Naive B cell (primary cell): ENCODE results near the gene MOB1B. TPM values are rescaled to one million over a fixed set of nuclear protein-coding genes. Genes with fewer than 3 reads are reported as not detected.
A peak's percentile ranks its signal among the peaks of the same experiment; 100 is the strongest.
"Not testable (repeated sequence)": the region's sequence is repeated elsewhere in the genome, so short reads cannot be mapped to it uniquely, and the experiment has no call there.

Source experiments
- ATAC-seq, 2 donors: fragments of 150-1000 bp; cut with Tn5 transposase; 2 replicates each; pipeline ENCODE4 v1.10.0; 2021; ENCODE audit warnings: low read depth in 2 of 2, mild to moderate bottlenecking in 2 of 2, moderate library complexity in 2 of 2
- DNase-seq: peaks from one replicate; pipeline ENCODE4 v3.0.0; 2022
- H3K27ac Mint-ChIP-seq, 6 donors: one replicate each; pipeline ENCODE4 v1.8.0; 2020 to 2022; ENCODE audit warnings: mild to moderate bottlenecking in 6 of 6, mixed read lengths in 6 of 6, moderate library complexity in 5 of 6, inconsistent platforms in 2 of 6
- H3K27me3 Mint-ChIP-seq, 3 donors: one replicate each; pipeline ENCODE4 v1.8.0; 2021 to 2022; ENCODE audit warnings: mixed read lengths in 3 of 3, mild to moderate bottlenecking in 1 of 3
- H3K36me3 Mint-ChIP-seq, 2 donors: one replicate each; pipeline ENCODE4 v1.8.0; 2020 to 2022; ENCODE audit warnings: mixed read lengths in 2 of 2, inconsistent platforms in 1 of 2, mild to moderate bottlenecking in 1 of 2
- H3K4me1 Mint-ChIP-seq, 3 donors: one replicate each; pipeline ENCODE4 v1.8.0; 2020 to 2022; ENCODE audit warnings: mixed read lengths in 3 of 3, inconsistent platforms in 1 of 3, mild to moderate bottlenecking in 1 of 3, moderate library complexity in 1 of 3
- H3K4me3 Mint-ChIP-seq, 8 donors: one replicate each; pipeline ENCODE4 v1.8.0; 2020 to 2022; ENCODE audit warnings: mild to moderate bottlenecking in 8 of 8, mixed read lengths in 8 of 8, moderate library complexity in 8 of 8, inconsistent platforms in 2 of 8
- H3K9me3 Mint-ChIP-seq, 7 donors: one replicate each; pipeline ENCODE4 v1.8.0; 2020 to 2022; ENCODE audit warnings: mixed read lengths in 7 of 7, mild to moderate bottlenecking in 5 of 7, inconsistent platforms in 2 of 7, moderate library complexity in 1 of 7
- polyA plus RNA-seq, 6 donors: library from polyadenylated mRNA; unstranded; fragments of 300-500 nt; fragmentation: Illumina TruSeq; gene quantifications; one replicate each; pipeline ENCODE4 v1.2.3, GENCODE V29; 2021; ENCODE audit warnings: low read depth in 6 of 6

Gene MOB1B
- polyA plus RNA-seq, 6 donors from 2014 or later = 0.91 to 2.1 (median 1.2) TPM

DNA sequence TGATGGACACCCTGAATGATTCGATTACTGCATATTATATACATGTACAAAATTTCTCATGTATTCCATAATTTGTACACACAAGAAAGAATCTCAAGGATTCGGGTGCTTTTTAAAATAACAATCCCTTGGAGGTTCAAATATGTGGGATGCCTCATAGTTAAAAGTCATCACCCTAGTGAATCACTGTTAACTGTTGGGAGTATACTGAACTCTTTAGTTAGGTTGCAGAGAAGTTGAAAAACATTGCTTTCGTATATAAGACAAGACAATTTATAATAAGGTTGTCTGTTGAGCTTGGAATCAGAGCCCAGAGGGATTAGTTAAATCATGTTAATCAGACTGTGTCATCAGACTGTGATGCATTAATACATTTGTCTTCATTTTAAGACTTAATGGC is 106.9 kb downstream of the MOB1B start:
- DNase-seq (no peak), ATAC-seq (no peak)
- Mint-ChIP-seq H3K27ac (peak overlapping the region in 4 of 6 donors; percentile 40 to 98 (median 88)), H3K27me3 (no peaks in the 10 kb centered on the region), H3K36me3 (peaks cover 0 to 7% of the 10 kb centered on the region in 2 donors), H3K9me3 (no peaks in the 10 kb centered on the region), H3K4me1 (peaks cover 32 to 66% (median 65%) of the 10 kb centered on the region in 3 donors), H3K4me3 (no peak overlapping the region)

DNA sequence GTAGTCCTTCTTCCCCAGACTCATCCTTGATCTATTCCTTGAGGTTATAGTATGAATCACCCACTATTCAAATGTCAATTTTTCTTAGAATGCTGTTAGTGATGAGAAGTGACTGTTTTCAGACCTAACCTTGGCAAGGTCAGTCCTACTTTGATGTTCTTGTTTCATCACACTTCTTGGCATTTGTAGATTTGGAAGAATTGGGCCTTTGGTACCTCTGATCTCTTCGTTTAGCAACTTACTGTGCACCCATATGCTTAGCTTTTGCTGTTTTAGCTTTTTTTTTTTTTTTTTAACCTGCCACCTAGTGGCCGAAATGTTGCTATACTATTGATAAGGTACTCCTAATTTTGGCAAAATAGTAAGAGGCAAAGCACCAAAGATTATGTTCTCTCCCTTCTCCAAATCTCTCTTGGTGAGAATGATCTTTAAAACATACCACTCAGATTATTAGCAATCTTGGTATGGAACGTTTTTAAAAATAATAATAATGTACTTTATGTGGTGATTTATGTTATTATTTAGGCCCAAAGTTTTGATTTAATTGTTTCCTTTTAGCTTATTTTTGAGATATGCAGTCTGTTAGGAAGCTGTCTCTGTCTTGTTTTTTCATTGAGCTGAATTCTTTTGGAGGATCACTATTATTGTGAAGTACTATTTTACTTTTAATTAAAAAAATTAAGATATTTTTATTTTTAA is 107.9 kb downstream of the MOB1B start:
- Mint-ChIP-seq H3K9me3 (no peaks in the 10 kb centered on the region), H3K27me3 (no peaks in the 10 kb centered on the region), H3K27ac (peak overlapping the region; percentile 17 to 89 (median 76)), H3K4me1 (peaks cover 33 to 63% (median 58%) of the 10 kb centered on the region in 3 donors), H3K4me3 (peak overlapping the region in 3 of 8 donors; percentile 5 to 51 (median 13)), H3K36me3 (peaks cover 0 to 7% of the 10 kb centered on the region in 2 donors)
- ATAC-seq = peak; percentile 29 to 44
- DNase-seq = peak; percentile 39

DNA sequence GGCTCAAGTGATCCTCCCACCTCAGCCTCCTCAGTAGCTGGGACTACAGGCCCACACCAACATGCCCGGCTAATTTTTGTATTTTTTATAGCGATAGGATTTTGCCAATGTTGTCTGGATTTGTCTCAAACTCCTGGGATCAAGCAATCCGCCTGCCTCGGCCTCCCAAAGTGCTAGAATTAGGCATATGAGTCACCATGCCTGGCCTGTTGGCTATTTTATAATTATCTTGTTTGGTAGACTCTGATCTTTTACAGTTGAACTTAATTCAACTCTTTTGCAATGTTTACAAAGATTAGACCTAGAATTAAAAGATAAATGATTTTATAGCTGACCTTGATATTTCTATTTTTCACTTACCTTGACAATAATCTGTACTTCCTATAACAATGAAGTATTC is 109.3 kb downstream of the MOB1B start:
- no peak for ATAC-seq
- H3K4me3 Mint-ChIP-seq = peak overlapping the region in 1 of 8 donors; percentile 51
- H3K9me3 Mint-ChIP-seq = peaks cover 0 to 4% (median 0%) of the 10 kb centered on the region in 7 donors
- H3K27me3 Mint-ChIP-seq = no peaks in the 10 kb centered on the region
- no peak for DNase-seq
- H3K27ac Mint-ChIP-seq = peak overlapping the region in 3 of 6 donors; percentile 44 to 92 (median 68)
- peaks cover 0 to 7% of the 10 kb centered on the region in 2 donors for H3K36me3 Mint-ChIP-seq
- H3K4me1 Mint-ChIP-seq = peaks cover 33 to 67% (median 50%) of the 10 kb centered on the region in 3 donors

DNA sequence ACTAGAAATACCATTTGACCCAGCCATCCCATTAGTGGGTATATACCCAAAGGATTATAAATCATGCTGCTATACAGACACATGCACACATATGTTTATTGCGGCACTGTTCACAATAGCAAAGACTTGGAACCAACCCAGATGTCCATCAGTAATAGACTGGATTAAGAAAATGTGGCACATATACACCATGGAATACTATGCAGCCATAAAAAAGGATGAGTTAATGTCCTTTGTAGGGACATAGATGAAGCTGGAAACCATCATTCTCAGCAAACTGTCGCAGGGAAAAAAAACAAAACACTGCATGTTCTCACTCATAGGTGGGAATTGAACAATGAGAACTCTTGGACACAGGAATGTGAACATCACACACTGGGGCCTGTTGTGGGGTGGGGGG is 115.2 kb downstream of the MOB1B start:
- H3K27me3 Mint-ChIP-seq, ATAC-seq, H3K9me3 Mint-ChIP-seq, H3K4me3 Mint-ChIP-seq, DNase-seq, H3K36me3 Mint-ChIP-seq: not testable (repeated sequence)
- H3K27ac Mint-ChIP-seq = peak overlapping the region in 1 of 6 donors; percentile 15
- peaks cover 11 to 33% (median 20%) of the 10 kb centered on the region in 3 donors for H3K4me1 Mint-ChIP-seq

DNA sequence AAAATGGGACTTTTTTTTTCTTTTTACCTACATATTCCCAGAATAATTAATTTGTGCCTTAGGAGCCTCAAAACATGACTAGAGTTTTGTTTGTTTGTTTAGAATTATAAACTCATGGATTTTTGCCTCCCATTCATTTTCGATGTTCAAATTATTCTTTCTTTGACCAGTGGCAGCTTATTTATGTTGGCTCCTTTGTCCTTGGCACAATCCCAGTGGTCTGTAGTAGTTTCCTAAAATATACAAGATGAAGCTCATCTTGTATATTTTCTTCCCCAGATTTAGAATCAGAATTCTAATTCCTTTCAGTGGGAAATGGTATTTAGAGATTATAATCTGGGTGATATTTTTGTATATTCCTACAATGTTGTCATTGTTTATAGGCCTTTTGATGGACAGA is 118.4 kb downstream of the MOB1B start:
- H3K4me3 Mint-ChIP-seq = no peak overlapping the region
- H3K27ac Mint-ChIP-seq = peak overlapping the region in 2 of 6 donors; percentile 18 to 65
- no peak for ATAC-seq
- peaks cover 4 to 15% (median 10%) of the 10 kb centered on the region in 3 donors for H3K4me1 Mint-ChIP-seq
- DNase-seq = no peak
- peaks cover 15 to 17% of the 10 kb centered on the region in 2 donors for H3K36me3 Mint-ChIP-seq
- no peaks in the 10 kb centered on the region for H3K27me3 Mint-ChIP-seq
- peaks cover 0 to 3% (median 0%) of the 10 kb centered on the region in 7 donors for H3K9me3 Mint-ChIP-seq

DNA sequence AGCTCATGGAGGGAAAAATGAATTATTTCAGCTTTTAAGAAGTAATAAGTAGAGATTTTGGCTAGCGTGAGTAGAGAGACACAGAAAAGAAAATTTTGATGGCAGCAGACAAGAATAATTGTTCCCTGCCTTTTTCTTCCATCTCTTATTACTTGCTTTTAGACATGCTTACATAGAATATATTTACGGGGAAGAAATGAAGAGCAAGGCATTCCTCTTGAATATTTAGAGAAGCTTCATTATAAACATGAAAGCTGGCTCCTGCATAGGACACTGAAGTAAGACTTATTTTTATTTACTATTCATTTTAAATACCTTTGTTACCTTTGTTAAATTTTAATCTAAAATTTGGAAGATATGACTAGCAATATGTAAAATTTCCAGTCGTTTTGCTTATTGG is 123.5 kb downstream of the MOB1B start:
- H3K27ac Mint-ChIP-seq = peak overlapping the region in 3 of 6 donors; percentile 2 to 83 (median 73)
- no peak for ATAC-seq
- peaks cover 0 to 9% (median 7%) of the 10 kb centered on the region in 3 donors for H3K4me1 Mint-ChIP-seq
- no peaks in the 10 kb centered on the region for H3K9me3 Mint-ChIP-seq
- H3K4me3 Mint-ChIP-seq = no peak overlapping the region
- DNase-seq = no peak
- peaks cover 19 to 22% of the 10 kb centered on the region in 2 donors for H3K36me3 Mint-ChIP-seq
- no peaks in the 10 kb centered on the region for H3K27me3 Mint-ChIP-seq

DNA sequence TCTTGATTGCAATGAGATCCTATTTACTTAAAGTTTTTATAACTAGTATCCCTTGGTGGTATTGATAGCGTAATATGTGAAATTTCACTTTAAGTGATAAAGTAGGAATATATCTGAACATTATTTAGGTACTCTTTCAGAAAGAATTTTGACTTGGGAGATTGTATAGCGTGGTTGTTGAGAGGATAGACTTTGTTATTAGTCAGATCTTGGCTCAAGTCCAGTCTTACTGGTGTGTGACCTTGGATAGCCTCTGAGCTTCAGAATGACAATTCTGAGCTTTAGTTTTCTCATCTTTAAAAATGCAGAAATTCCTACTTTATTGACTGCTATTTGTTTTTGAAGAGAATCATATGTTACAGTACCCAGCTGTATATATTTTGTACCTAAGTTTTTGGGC is 123.9 kb downstream of the MOB1B start:
- H3K4me3 Mint-ChIP-seq = no peak overlapping the region
- no peak for ATAC-seq
- peaks cover 19 to 22% of the 10 kb centered on the region in 2 donors for H3K36me3 Mint-ChIP-seq
- DNase-seq = no peak
- H3K4me1 Mint-ChIP-seq = peaks cover 0 to 9% (median 7%) of the 10 kb centered on the region in 3 donors
- H3K9me3 Mint-ChIP-seq = no peaks in the 10 kb centered on the region
- no peaks in the 10 kb centered on the region for H3K27me3 Mint-ChIP-seq
- peak overlapping the region in 2 of 6 donors; percentile 73 to 83 for H3K27ac Mint-ChIP-seq

DNA sequence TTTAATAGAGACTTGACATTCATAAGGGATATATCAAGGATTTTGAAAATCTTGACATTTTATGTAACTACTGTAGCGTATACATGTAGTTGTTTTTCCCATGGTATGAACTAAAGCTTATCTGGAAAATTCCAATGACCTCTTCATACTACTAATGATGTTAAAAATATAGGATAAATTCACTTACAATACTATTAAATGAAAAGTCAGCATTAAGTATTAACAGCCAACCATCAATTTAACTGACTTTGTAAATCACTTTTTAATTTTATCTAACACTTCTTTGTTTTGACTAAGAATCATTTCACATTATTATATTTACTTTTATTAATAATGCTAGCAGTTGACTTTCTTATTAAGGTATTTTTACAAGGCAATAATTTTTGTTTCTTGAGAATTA is 125.4 kb downstream of the MOB1B start:
- H3K4me1 Mint-ChIP-seq = peaks cover under 1 to 13% (median 4%) of the 10 kb centered on the region in 3 donors
- no peaks in the 10 kb centered on the region for H3K27me3 Mint-ChIP-seq
- no peak for ATAC-seq
- no peak overlapping the region for H3K27ac Mint-ChIP-seq
- H3K9me3 Mint-ChIP-seq = no peaks in the 10 kb centered on the region
- DNase-seq = no peak
- H3K36me3 Mint-ChIP-seq = peaks cover 22 to 26% of the 10 kb centered on the region in 2 donors
- no peak overlapping the region for H3K4me3 Mint-ChIP-seq

DNA sequence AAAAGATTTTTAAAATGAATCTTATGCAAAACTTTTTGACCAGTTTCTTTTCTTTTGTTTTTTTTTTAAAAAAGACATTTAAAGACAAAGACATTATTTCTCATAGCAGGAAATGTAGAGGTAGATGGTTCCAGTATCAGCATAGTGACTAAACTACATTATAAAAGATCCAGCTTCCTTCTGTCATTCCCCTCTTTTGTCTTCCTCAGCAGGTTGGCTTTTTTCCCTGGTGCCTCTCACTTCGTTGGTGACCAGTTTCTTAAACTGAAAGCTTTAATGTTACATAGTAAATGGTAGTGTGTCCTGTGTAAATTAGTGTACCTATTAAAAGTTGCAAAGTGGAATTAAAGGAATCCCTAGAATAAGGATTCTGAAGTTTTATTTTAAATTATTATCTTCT is 127.3 kb downstream of the MOB1B start:
- no peak for DNase-seq
- peak overlapping the region in 1 of 6 donors; percentile 37 for H3K27ac Mint-ChIP-seq
- H3K4me3 Mint-ChIP-seq = no peak overlapping the region
- H3K27me3 Mint-ChIP-seq = no peaks in the 10 kb centered on the region
- peaks cover 11 to 26% of the 10 kb centered on the region in 2 donors for H3K36me3 Mint-ChIP-seq
- H3K9me3 Mint-ChIP-seq = no peaks in the 10 kb centered on the region
- no peak for ATAC-seq
- peaks cover 0 to 8% (median 8%) of the 10 kb centered on the region in 3 donors for H3K4me1 Mint-ChIP-seq

DNA sequence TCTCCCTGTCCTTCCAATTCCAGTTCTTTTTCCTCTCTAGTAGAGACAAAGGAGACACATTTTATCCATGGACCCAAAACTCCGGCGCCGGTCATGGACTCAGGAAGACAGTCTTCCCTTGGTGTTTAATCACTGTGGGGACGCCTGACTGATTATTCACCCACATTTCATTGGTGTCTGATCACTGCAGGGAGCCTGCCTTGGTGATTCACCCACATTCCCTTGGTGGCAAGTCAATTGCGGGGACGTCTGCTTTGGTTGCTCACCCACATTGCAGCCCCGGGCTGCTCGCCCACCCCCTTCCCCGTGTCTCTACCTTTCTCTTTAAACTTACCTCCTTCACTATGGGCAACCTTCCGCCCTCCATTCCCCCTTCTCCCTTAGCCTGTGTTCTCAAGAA is 129.9 kb downstream of the MOB1B start:
- H3K4me3 Mint-ChIP-seq = peak overlapping the region in 1 of 8 donors; percentile 6

More for the DNA sequence above, 129.9 kb downstream of the MOB1B start:
- H3K9me3 Mint-ChIP-seq, H3K27me3 Mint-ChIP-seq, DNase-seq, ATAC-seq, H3K4me1 Mint-ChIP-seq: not testable (repeated sequence)
- Mint-ChIP-seq H3K27ac (peak overlapping the region in 1 of 6 donors; percentile 37), H3K36me3 (peaks cover 8 to 19% of the 10 kb centered on the region in 2 donors)

Other genes with a start within 250 kb of the MOB1B start
- gene JCHAIN, start 235.9 kb upstream of the MOB1B start, polyA plus RNA-seq = 100 to 1,000 TPM; 198 to 689 (median 314) TPM
- 10 to 100 TPM in 4 of 6 donors, 1 to 10 TPM in 2; 2.3 to 18.2 (median 13.6) TPM for gene UTP3, start 213.8 kb upstream of the MOB1B start, polyA plus RNA-seq
- gene RUFY3, start 180.4 kb upstream of the MOB1B start, polyA plus RNA-seq = 10 to 100 TPM; 13.8 to 20.8 (median 14.4) TPM
- 10 to 100 TPM; 58.6 to 93.9 (median 74.7) TPM for gene GRSF1, start 62.5 kb upstream of the MOB1B start, polyA plus RNA-seq
- 100 to 1,000 TPM; 154 to 228 (median 181) TPM for gene DCK, start 91.3 kb downstream of the MOB1B start, polyA plus RNA-seq